T-helper 22 cell (primary cell): Measurements from ENCODE around the gene EME2.

Experiments
- DNase-seq: peaks from one replicate; pipeline ENCODE4 v3.0.0-alpha.2; 2020; ENCODE audit warnings: low read depth

The EME2 gene

GRCh38 chr16:1778200-1779179 lies 5.9 kb downstream of the EME2 start:
- DNase-seq, result no peak

GRCh38 chr16:1779234-1779701 lies 6.7 kb downstream of the EME2 start:
- no peak for DNase-seq

DNA sequence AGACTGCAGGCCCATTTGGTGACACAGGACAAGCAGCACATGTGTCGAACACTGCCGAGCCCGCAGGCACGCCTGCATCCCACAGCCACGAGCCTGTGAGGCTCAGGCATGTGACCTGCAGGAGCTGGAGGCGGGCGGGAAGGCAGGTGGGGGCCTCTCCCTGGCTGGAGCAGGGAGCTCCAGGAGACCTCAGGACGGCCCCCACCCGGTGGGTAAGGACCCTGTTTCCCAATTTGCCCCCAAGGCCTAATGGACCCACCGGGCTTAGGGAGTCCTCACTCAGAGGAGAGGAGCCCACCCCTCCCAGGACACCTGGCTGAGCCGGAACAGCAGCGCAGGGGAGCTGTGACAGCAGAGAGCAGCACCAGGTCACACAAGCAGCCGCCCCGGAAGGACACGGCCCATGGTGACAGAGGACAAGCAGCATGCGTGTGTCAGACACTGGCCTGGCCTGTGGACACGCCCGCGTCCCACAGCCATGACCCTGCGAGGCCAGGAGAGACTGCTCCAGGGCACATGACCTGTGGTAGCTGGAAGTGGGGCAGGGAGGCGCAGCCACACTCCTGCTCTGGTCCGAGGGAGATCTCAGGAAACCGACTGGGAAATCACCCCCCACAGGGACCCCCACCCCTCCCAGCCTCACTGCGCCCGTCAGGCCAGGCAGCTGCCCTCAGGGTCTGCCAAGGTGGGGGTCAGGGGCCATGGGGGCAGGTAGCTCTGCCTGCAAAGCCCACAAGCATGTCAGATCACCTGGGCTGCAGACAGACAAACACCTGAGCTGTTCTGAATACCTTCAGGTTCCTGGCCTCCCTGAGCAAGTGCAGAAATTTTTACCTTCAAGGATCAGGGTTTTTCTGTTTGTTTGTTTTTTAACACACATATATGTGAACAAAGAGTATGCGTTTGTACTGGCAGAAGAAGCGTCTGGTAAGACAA lies 7.4 kb downstream of the EME2 start:
- no peak for DNase-seq

- DNase-seq, result no peak
Measured at GRCh38 chr16:1780677-1781072, 8.1 kb downstream of the EME2 start.

GRCh38 chr16:1781254-1781653 lies 8.6 kb downstream of the EME2 start:
- no peak for DNase-seq

DNA sequence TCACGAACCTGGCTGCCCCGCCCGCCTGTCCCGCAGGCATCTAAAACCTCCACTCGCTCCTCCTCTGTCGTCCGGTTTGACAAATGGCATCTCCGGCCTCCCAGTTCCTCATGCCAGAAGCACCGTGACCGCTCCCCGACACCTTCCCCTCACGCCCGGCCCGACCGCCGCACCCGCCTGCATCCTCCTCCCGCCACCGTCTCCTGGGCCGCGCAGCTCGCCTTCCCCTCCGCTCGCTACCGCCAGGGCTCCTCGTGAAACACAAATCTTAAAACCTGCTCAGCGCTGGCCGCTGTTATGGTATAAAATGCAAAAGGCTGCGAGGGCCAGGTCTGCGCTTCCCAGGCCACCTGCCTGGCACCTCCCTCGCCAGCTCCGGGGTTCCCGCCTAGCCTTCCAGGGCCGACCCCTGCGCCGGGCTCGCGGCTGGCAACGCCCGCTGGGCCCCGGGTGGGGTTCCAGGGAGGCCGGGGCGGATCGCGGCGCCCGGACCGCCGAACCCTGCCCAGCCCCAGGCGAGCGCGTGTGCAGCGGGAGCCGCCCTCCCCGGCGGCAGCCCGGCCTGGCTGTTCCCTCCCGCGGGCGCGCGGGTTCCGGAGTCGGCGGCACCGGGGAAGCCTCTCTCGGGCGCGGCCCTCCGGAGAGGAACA lies 9.3 kb downstream of the EME2 start:
- no peak for DNase-seq

DNA sequence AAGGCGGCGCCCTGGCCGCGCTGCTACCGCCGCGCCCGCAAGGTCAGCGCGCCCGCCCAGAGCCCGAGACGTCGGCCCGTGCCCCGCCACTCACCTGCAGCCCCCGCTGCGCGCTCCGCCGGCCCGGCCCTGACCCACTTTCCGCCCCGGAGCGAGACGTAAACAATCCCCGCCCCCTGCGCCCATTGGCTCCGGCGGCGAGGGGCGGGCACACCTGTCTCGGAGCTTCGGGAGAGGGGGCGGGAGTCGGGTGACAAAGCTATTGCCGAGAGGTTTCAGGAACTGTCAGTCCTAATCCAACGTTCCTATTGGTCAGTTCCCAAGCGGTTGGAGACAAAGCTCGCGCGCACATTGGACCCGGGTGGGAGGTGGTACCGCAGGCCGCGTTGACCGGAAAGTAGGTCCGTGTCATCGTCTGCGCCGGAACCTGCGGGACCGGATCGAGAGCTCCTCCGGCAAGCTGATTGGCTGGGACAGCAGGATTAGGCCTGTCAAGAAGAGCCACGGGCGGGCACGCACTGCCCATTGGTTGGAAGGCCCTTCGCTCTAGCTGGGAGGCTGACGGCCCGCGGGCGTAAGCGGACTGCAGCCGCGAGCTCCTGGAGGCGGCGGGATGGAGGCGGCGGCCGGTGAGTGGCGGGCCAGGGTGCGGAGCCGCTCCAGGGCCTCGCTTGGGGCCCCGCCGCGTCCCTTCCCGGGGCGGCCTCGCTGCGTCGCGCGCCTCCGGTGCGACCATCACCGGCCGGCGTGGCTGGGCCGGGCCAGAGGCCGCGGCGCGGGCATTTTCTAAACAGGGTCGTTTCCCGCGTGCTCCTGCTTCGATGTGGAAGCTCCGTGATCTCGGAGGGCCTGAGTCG lies 10.0 kb downstream of the EME2 start, which contains the start of the genes NUBP2 and SPSB3:
Gene NUBP2, plus strand, starts transcription at position 553 of the 857 bp plus-strand sequence. Its CDS starts 61 bp downstream, at position 614.
Gene SPSB3, minus strand, starts transcription at position 164 of the 857 bp plus-strand sequence. CDS start 1,088 bp downstream, outside the sequence.
- peak; percentile 99 for DNase-seq

GRCh38 chr16:1784977-1785845 lies 12.6 kb downstream of the EME2 start:
- no peak for DNase-seq

DNA sequence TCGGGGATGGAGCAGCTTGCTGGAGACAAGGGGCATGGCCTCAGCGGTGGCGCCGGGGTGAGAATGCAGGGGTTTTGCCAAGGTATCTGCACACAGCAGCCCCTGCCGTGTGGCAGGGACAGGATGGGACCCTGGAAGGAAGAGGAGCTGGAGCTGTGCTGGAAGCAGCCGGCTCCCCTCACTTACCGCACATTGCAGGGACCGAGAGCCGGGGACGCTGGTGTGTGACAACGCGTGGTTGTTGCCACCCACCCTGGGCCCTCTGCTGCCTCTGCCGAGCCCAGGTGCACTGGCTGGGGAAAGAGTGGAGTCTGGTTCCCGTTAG lies 13.2 kb downstream of the EME2 start:
- no peak for DNase-seq

GRCh38 chr16:1786242-1787055 lies 13.8 kb downstream of the EME2 start:
- DNase-seq, result no peak

DNA sequence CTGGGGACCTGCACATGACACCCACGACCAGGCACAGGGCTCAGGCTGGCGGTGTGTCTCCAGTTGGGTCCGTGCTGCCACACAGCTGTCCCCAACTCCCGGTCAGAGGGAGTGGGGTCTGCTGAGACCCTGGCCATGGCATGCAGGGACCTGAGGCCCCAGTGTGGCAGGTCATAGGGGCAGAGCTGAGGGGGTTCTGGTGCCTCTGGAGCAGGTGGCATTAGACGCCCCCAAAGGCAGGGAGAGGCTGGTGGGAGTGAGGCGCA lies 14.4 kb downstream of the EME2 start:
- no peak for DNase-seq

DNA sequence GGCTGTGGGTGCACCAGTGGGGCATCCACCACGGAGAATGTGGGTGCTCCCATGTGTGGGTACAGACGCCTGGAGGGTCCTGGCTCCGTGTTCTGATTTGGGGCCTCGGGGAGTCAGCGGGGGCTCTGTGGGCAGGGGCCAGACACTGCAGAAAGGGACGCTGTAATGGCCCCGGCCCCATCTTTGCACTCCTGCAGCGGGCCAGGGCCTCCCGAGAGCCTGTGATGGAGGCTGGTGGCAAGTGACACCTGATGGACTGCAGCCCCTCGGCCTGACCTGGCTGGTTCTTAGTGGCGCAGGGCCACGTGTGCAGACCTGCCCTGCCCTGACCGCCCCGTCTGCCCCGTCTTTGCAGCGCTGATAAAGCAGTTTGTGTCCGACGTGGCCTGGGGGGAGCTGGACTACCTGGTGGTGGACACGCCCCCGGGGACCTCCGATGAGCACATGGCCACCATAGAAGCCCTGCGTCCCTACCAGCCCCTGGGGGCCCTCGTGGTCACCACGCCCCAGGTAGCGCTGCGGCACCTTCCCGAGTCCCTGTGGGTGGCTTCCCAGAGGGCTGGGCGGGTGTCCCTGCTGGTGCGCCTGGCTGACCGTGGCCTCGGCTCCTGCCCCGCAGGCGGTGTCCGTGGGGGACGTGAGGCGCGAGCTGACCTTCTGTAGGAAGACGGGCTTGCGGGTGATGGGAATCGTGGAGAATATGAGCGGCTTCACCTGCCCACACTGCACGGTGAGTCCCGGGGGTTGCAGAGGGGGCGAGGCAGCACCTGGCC lies 14.9 kb downstream of the EME2 start:
- DNase-seq, result no peak

DNA sequence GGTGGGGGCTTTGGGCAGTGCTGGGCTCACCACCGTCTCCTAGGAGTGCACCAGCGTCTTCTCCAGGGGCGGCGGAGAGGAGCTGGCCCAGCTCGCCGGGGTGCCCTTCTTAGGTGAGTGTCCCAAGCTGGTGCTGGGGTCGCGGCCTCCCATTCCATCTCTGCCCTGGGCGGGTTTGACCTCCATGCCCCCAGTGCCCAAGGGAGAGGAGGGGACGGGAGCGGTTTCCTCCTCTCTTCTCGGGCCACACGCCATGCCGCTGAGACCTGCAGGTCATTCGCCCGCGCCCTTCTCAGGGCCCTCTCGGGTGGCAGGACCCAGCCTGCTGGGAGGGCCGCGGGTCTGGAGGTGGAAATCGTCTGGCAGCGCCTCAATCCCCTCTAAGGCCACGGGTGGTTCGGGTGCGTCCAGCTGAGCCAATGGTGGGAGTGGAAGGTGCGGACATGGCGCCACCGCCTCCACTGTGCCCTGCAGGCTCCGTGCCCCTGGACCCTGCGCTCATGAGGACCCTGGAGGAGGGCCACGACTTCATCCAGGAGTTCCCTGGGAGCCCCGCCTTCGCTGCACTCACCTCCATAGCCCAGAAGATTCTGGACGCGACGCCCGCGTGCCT lies 15.6 kb downstream of the EME2 start:
- DNase-seq, result no peak

- DNase-seq, result no peak
Measured at GRCh38 chr16:1788708-1789100, 16.1 kb downstream of the EME2 start.

DNA sequence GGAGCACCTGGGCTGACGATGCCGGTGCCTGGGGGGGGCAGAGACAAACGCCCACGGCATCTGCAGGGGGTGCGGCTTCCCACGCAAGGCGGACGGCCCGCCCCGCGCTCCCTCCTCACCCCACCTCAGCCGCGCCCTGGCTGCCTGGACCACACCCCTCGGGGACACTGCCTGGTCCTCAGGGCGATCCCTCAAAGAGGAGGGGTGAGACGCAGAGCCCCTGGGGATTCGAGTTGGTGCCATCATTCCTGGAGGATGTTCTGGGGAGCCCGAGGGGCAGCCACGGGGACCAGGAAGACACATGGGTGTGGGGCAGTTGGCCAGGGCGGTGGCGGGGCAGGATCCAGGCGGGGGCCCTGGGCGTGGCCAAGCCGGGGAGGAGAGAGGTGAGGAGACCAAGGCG lies 17.0 kb downstream of the EME2 start:
- no peak for DNase-seq

DNA sequence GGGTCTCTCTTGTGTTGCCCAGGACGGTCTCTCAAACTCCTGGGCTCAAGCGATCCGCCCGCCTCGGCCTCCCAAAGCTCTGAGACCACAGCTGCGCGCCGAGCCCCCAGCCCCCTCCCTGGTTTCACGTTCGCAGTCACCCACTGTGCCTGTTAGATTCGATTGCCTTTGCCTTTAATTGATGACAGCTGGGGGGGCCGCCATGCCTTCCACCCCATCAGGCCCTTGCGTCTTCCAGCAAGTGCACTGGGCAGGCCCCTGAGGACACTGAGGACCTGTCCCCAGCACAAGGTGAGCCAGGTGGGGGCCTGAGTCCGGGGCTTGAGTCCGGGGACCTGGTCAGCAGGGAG lies 17.6 kb downstream of the EME2 start:
- DNase-seq, result no peak

DNA sequence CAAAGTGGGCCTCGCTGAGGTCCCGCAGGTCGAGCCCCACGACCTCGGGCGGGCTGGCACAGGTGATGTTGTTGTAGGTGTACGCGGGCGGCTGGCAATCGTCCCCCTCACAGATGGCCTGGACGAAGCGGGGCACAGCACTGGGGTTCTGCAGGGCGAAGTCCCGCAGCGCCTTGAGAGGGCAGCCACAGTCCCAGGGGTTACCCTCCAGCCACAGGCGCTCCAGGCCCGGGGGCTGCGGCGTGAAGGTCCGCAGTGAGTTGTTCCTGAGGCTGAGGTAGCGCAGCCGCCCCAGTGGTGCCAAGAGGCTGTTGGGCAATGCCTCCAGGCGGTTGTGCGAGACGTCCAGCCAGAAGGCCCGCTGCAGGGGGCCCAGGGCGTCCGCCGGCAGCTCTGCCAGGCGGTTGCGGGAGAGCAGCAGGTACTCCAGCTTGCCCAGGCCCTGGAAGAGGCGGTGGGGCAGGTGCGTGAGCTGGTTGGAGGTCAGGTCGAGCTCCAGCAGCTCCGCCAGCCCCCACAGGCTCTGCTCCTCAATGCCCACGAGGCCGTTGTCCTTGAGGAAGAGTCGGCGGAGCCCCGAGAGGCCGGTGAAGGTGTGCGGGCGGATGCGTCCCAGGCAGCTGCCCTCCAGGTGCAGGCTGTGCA lies 18.1 kb downstream of the EME2 start:
- no peak for DNase-seq
